Measurements from ENCODE around the gene PLBD2.

The PLBD2 gene

DNA sequence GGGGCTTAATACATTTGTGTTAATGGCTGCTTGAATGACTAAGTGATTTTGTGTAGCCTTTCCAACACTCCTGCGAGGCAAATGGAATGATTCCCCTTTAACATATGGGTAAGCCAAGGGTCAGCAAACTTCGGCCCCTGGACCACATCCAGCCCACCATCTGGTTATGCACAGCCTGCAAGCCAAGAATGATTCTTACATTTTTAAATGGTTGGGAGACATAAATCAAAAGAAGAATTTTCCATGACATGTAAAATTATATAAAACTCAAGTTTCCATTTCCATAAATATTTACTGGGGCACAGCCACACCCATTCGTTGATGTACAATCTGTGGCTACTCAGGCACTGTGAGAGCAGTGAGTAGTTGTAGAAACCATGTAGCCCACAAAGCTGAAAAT, 32.5 kb upstream of the PLBD2 start:
- no peak overlapping the region for H3K27ac ChIP-seq (ENCODE audit: low read length)
- H3K4me1 ChIP-seq (ENCODE audit: control insufficient read depth in 1 of 2, insufficient read depth in 2 of 2, low read length in 2 of 2), result peaks cover 0 to 6% of the 10 kb centered on the region in 2 donors
- H3K27me3 ChIP-seq (ENCODE audit: low read depth, low read length), result no peaks in the 10 kb centered on the region
- H3K4me3 ChIP-seq (ENCODE audit: low read depth in 1 of 2, low read length in 2 of 2), result no peak overlapping the region
- peaks cover 0 to 3% of the 10 kb centered on the region in 2 donors for H3K9me3 ChIP-seq (ENCODE audit: control insufficient read depth in 1 of 2, low read length in 2 of 2)
- peaks cover 6 to 17% of the 10 kb centered on the region in 2 donors for H3K36me3 ChIP-seq (ENCODE audit: control insufficient read depth in 1 of 2, insufficient read depth in 2 of 2, low read length in 2 of 2)

DNA sequence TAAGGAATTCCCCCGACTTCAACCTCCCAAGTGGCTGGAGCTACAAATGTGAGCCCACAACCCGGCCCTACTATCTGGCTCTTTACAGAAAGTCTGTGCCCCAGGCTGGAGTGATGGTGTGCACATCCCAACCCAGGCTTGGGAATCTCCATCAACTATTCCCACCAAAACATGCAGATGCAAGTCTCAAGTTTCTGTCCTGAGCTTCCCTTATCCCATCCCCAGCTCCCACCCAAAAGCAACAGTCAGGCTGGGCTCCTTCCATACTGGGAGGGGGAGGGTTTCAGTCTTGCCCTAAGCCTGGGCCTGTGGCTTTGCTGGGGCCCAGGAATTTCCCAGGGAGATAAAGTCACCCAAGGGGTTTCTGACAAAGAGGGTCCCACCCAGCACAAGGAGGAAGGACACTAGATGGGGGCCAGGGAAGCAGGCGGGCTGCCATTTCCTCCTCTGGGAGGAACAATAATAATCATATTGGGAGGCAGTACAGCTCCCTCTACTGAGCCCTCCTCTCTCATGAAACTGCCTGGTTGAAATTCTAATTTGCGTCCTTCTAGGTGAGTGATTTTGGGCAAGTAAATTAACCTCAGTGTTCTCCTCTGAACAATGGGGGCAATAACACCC, 31.5 kb upstream of the PLBD2 start:
- H3K36me3 ChIP-seq (ENCODE audit: control insufficient read depth in 1 of 2, insufficient read depth in 2 of 2, low read length in 2 of 2), result peaks cover 4 to 18% of the 10 kb centered on the region in 2 donors
- H3K27ac ChIP-seq (ENCODE audit: low read length), result peak overlapping the region; percentile 8
- H3K9me3 ChIP-seq (ENCODE audit: control insufficient read depth in 1 of 2, low read length in 2 of 2), result no peaks in the 10 kb centered on the region
- H3K4me1 ChIP-seq (ENCODE audit: control insufficient read depth in 1 of 2, insufficient read depth in 2 of 2, low read length in 2 of 2), result peaks cover 0 to 6% of the 10 kb centered on the region in 2 donors
- no peaks in the 10 kb centered on the region for H3K27me3 ChIP-seq (ENCODE audit: low read depth, low read length)
- no peak overlapping the region for H3K4me3 ChIP-seq (ENCODE audit: low read depth in 1 of 2, low read length in 2 of 2)

DNA sequence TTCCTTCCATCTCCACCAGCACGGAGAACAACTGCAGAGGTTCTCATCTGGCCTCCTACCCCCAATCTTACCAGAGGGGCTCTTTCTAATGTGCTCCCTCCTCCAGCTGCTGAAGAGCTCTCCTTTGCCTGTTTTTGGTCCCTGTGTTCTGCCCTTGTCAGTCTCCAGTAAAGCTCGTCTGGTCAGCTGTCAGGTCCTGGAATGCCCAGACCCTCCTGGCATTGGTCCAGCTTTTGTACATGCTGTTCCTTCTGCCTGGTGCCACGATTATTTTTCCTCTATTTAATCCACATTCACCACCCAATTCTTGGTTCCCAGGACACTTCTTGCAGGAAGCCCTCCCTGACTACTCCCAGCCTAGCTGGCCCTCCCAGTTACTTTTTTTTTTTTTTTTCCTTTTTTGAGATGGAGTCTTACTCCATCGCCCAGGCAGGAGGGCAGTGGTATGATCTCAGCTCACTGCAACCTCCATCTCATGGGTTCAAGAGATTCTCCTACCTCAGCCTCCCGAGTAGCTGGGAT, 30.0 kb upstream of the PLBD2 start:
- no peaks in the 10 kb centered on the region for H3K9me3 ChIP-seq (ENCODE audit: control insufficient read depth in 1 of 2, low read length in 2 of 2)
- H3K4me1 ChIP-seq (ENCODE audit: control insufficient read depth in 1 of 2, insufficient read depth in 2 of 2, low read length in 2 of 2), result peaks cover 0 to 18% of the 10 kb centered on the region in 2 donors
- no peak overlapping the region for H3K27ac ChIP-seq (ENCODE audit: low read length)
- H3K36me3 ChIP-seq (ENCODE audit: control insufficient read depth in 1 of 2, insufficient read depth in 2 of 2, low read length in 2 of 2), result peaks cover 4 to 21% of the 10 kb centered on the region in 2 donors
- H3K27me3 ChIP-seq (ENCODE audit: low read depth, low read length), result no peaks in the 10 kb centered on the region
- no peak overlapping the region for H3K4me3 ChIP-seq (ENCODE audit: low read depth in 1 of 2, low read length in 2 of 2)

DNA sequence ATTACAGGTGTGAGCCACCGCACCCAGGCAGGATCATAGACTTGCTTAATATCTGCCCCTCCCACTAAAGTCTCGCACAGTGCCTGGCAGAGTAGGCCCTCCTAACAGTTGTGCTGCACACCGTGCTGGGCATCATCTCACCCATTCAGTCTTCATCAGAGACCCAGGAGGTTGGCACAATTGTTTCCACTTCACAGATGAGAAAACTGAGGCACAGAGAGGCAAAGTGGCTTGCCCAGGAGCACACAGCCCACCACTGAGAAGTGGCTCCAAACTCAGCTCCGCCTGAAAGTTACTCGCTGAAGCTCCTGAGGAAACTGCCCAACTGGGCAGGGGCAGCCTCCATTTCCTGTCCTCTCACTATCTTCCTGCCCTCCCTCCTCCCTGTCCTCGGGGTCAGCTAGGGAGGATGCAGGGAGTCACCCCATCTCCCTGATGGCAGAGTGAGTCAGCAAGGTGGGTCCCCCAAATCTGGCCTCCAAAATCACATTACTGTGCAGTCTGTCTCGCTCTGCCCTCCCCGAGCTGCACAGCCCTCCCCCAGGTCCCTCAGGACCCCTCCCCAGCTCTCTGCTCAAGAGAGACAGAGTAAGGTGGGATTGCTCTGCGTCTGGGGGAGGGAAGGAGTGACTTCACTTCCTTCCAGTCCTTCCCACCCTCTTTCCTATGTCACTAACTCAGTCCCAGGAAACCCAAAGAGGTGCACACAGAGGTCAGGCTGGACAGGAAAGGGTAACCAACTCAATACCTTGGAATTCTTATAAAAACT, 29.2 kb upstream of the PLBD2 start:
- Histone ChIP-seq H3K4me3 (ENCODE audit: low read depth in 1 of 2, low read length in 2 of 2) (no peak overlapping the region), H3K4me1 (ENCODE audit: control insufficient read depth in 1 of 2, insufficient read depth in 2 of 2, low read length in 2 of 2) (peaks cover 0 to 26% of the 10 kb centered on the region in 2 donors), H3K9me3 (ENCODE audit: control insufficient read depth in 1 of 2, low read length in 2 of 2) (no peaks in the 10 kb centered on the region), H3K36me3 (ENCODE audit: control insufficient read depth in 1 of 2, insufficient read depth in 2 of 2, low read length in 2 of 2) (peaks cover 4 to 21% of the 10 kb centered on the region in 2 donors), H3K27me3 (ENCODE audit: low read depth, low read length) (no peaks in the 10 kb centered on the region), H3K27ac (ENCODE audit: low read length) (no peak overlapping the region)

DNA sequence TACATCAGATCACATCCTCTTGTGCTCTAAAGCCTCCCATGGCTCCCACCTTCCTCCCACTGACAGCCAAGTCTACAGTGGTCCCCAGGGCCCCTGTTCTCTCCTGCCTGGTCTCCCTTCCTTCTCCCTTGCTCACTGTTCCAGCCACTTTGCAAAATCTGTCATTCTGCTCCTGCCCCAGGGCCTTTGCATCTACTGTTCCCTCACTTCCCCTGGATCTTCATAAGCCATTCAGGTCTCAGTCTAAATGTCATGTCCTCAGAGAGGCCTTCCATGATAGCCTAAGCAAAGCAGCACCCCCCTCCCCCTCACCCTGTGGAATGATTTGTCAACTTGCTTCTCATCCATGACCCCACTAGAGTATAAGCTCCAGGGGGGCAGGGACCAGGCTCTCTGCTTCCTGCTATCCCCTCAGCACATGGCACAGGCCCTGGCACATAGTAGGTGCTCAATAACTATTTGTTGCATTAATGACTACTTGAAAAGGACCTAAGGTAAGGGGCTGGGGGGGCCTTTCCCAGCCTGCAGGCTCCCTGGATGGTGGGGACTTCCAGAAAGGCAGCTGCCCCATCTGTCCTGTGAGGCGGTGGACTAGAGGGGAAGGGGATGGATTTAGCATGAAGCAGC, 28.5 kb upstream of the PLBD2 start:
- Histone ChIP-seq H3K27me3 (ENCODE audit: low read depth, low read length) (no peaks in the 10 kb centered on the region), H3K36me3 (ENCODE audit: control insufficient read depth in 1 of 2, insufficient read depth in 2 of 2, low read length in 2 of 2) (peaks cover 4 to 21% of the 10 kb centered on the region in 2 donors), H3K27ac (ENCODE audit: low read length) (no peak overlapping the region), H3K9me3 (ENCODE audit: control insufficient read depth in 1 of 2, low read length in 2 of 2) (no peaks in the 10 kb centered on the region), H3K4me3 (ENCODE audit: low read depth in 1 of 2, low read length in 2 of 2) (no peak overlapping the region), H3K4me1 (ENCODE audit: control insufficient read depth in 1 of 2, insufficient read depth in 2 of 2, low read length in 2 of 2) (peaks cover 0 to 26% of the 10 kb centered on the region in 2 donors)

DNA sequence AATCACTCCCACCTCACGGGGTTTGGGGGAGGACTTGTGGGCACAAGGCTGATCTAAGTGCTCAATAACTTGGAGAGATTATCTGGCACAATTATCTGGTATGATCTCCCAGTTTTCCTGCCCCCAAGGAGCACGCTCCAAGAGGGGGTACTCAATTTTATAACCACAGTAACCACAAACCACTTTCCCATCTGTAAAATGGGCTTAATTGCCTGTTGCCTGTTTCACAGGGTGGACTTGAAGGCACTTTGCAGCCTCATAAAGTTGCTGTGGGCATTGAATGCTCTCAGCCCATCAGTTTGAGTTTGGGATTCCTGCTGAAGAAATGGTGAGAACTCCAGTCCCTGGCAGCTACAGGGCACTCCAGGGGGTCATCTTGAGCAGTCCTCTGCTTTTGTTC, 27.9 kb upstream of the PLBD2 start:
- Histone ChIP-seq H3K4me1 (ENCODE audit: control insufficient read depth in 1 of 2, insufficient read depth in 2 of 2, low read length in 2 of 2) (peaks cover 0 to 26% of the 10 kb centered on the region in 2 donors), H3K27me3 (ENCODE audit: low read depth, low read length) (no peaks in the 10 kb centered on the region), H3K27ac (ENCODE audit: low read length) (no peak overlapping the region), H3K4me3 (ENCODE audit: low read depth in 1 of 2, low read length in 2 of 2) (no peak overlapping the region), H3K9me3 (ENCODE audit: control insufficient read depth in 1 of 2, low read length in 2 of 2) (no peaks in the 10 kb centered on the region), H3K36me3 (ENCODE audit: control insufficient read depth in 1 of 2, insufficient read depth in 2 of 2, low read length in 2 of 2) (peaks cover 4 to 21% of the 10 kb centered on the region in 2 donors)

DNA sequence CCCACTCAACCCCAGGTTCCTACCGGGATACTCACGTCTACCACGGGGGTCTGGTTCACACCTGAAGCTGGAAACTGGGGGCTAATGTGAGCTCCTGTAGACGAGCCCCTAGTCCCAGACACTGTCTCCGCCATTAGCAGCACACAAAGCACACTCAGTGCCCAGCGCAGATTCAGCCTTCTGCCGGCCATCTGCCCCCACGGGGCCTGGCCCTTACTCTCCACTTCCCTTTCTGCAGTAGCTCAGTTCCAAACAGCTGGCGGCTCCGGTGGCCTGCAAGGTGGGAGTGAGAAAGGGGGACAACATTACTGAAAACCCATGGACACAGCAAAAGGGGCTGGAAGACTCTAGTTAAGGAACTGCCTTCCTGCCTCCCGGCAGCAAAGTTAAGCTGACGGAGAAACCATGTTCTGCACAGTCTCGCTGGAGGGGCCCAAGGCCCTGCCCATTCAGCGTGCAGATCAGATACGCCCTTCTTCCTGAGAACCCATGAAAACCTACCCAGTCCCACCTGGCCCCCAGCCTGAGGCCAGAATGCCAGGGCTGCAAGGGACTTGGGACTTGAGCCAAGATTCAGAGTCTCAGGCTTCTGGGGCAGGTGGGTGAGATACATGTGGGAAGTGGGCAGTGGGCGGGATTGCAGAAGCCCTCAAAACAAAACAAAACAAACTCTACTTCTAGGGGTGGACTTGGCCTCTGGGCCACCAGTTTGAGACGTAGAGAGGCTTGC, 25.5 kb upstream of the PLBD2 start:
- Histone ChIP-seq H3K36me3 (ENCODE audit: control insufficient read depth in 1 of 2, insufficient read depth in 2 of 2, low read length in 2 of 2) (peaks cover 4 to 21% of the 10 kb centered on the region in 2 donors), H3K9me3 (ENCODE audit: control insufficient read depth in 1 of 2, low read length in 2 of 2) (no peaks in the 10 kb centered on the region), H3K27ac (ENCODE audit: low read length) (no peak overlapping the region), H3K27me3 (ENCODE audit: low read depth, low read length) (no peaks in the 10 kb centered on the region), H3K4me3 (ENCODE audit: low read depth in 1 of 2, low read length in 2 of 2) (peak overlapping the region; percentile 46 to 65), H3K4me1 (ENCODE audit: control insufficient read depth in 1 of 2, insufficient read depth in 2 of 2, low read length in 2 of 2) (peaks cover 0 to 20% of the 10 kb centered on the region in 2 donors)

DNA sequence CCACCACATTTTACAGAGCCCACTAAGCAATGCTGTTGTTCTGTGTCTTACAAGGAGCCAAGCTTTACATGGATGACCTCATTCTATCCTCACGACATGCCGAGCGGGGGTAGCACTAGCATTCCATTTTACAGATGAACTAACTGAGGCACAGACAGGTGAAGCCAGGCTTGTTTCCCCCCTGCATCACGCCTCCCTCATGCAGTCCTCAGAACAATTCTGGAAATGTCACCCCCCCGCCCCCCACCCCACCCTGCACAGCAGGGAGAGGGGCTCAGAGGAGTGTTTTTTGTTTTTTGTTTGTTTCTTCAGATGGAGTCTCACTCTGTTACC, 25.0 kb upstream of the PLBD2 start:
- H3K36me3 ChIP-seq (ENCODE audit: control insufficient read depth in 1 of 2, insufficient read depth in 2 of 2, low read length in 2 of 2), result peaks cover under 1 to 21% of the 10 kb centered on the region in 2 donors

DNA sequence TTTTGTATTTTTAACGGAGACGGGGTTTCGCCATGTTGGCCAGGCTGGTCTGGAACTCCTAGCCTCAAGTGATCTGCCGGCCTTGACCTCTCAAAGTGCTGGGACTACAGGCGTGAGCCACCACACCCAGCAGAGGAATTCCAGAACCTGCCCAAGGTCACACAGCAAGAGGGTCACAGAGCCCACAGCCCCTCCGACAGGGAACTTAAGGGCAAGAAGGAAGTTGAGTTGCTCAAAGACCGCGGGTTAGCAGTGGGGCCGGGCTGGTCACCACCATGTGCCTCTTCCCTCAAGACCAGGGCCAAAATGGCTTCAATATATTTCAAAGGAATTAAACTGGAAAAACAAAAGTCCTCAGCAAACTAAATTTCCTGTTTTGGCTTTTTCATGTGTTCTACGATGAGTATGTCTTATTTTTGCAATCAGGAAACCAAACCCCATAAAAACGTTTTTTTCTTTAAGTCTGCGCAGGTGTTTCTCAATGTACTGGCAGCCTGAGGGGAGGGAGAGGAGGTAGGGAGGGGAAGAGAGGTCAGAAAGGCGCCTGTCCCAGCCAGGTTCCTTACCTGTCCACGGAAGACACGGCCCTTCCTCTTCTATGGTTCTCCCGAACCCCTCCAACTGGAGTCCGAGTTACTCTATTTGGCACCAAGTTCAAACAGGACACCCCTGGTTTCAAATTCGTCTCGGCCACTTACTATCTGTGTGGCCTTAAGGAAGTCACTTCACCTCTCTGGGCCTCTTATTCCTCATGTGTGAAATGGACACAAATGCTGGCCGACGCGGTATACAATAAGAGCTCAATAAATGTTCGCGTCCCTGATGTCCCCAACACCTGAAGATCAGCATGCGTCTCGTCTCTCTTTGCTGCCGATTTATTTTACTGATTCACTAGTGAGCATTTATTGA, 24.3 kb upstream of the PLBD2 start:
- Histone ChIP-seq H3K27ac (ENCODE audit: low read length) (peak overlapping the region; percentile 63), H3K4me1 (ENCODE audit: control insufficient read depth in 1 of 2, insufficient read depth in 2 of 2, low read length in 2 of 2) (peaks cover 0 to 20% of the 10 kb centered on the region in 2 donors), H3K9me3 (ENCODE audit: control insufficient read depth in 1 of 2, low read length in 2 of 2) (no peaks in the 10 kb centered on the region), H3K36me3 (ENCODE audit: control insufficient read depth in 1 of 2, insufficient read depth in 2 of 2, low read length in 2 of 2) (peaks cover 0 to 21% of the 10 kb centered on the region in 2 donors), H3K4me3 (ENCODE audit: low read depth in 1 of 2, low read length in 2 of 2) (peak overlapping the region; percentile 65 to 91), H3K27me3 (ENCODE audit: low read depth, low read length) (no peaks in the 10 kb centered on the region)

More for the DNA sequence above, 25.0 kb upstream of the PLBD2 start:
- no peaks in the 10 kb centered on the region for H3K27me3 ChIP-seq (ENCODE audit: low read depth, low read length)
- no peak overlapping the region for H3K27ac ChIP-seq (ENCODE audit: low read length)
- peak overlapping the region; percentile 46 to 65 for H3K4me3 ChIP-seq (ENCODE audit: low read depth in 1 of 2, low read length in 2 of 2)
- H3K9me3 ChIP-seq (ENCODE audit: control insufficient read depth in 1 of 2, low read length in 2 of 2), result no peaks in the 10 kb centered on the region
- H3K4me1 ChIP-seq (ENCODE audit: control insufficient read depth in 1 of 2, insufficient read depth in 2 of 2, low read length in 2 of 2), result peaks cover 0 to 20% of the 10 kb centered on the region in 2 donors

DNA sequence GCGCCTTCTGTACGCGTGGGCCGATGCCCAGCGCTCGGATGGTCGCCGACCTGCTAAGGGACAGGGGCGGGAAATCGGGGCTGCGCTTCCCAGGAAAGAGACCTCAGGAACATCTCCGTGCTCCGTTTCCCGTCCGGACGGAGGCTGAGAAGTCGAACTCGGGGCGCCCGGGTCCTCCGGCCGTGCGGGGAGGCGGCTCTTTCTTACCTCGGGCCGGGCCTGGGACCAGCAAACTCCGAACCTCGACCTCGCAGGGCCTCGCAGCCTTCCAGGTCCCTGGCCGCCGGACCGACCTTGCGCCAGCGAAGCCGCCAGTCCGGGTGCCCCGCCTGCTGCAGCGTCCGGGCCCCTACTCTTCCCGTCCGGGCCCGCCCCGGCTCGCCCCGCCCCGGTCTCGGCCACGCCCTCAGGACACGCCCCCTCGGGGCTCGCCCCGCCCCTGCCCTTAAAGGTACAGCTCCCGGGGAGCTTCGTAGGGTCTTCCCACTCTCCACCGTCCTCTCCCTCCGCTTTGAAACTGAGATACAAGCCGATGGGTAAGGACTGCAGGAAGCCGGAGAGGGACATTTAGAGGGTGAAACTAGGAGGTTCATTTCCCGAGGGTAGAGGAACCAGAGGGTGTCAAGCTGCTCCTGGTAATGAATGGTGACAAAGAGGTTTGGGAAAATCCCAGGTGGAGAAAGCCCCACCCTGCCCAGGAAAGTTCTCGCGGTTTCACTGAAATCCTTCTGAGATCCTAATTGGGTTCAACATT, 23.4 kb upstream of the PLBD2 start, which contains the start of gene SLC8B1:
TSS of gene SLC8B1 (minus strand) at position 324 of the 754 bp plus-strand sequence. CDS start 2,231 bp downstream, outside the sequence.
- Histone ChIP-seq H3K4me1 (ENCODE audit: control insufficient read depth in 1 of 2, insufficient read depth in 2 of 2, low read length in 2 of 2) (peaks cover 0 to 20% of the 10 kb centered on the region in 2 donors), H3K36me3 (ENCODE audit: control insufficient read depth in 1 of 2, insufficient read depth in 2 of 2, low read length in 2 of 2) (peaks cover 0 to 15% of the 10 kb centered on the region in 2 donors), H3K9me3 (ENCODE audit: control insufficient read depth in 1 of 2, low read length in 2 of 2) (no peaks in the 10 kb centered on the region), H3K27me3 (ENCODE audit: low read depth, low read length) (no peaks in the 10 kb centered on the region), H3K27ac (ENCODE audit: low read length) (peak within 1 kb of the TSS; percentile 63), H3K4me3 (ENCODE audit: low read depth in 1 of 2, low read length in 2 of 2) (peak within 1 kb of the TSS; percentile 65 to 91)

All from muscle layer of duodenum (tissue), 2 donors.